Mesodermal cell (in vitro differentiated cells): Measurements from ENCODE around the gene USP35.

ENCODE experiments used
- H3K27ac ChIP-seq: 2 replicates; pipeline ENCODE4 v1.7.0; 2013; ENCODE audit warnings: mild to moderate bottlenecking, low read depth, low read length, moderate library complexity; ENCODE audit not compliant: severe bottlenecking
- H3K36me3 ChIP-seq: 2 replicates; pipeline ENCODE4 v1.7.1; 2013; ENCODE audit warnings: mild to moderate bottlenecking, low read length, moderate library complexity; ENCODE audit not compliant: control insufficient read depth, insufficient read depth
- H3K4me1 ChIP-seq: one replicate; pipeline ENCODE4 v1.7.1; 2013; ENCODE audit warnings: mild to moderate bottlenecking, low read length; ENCODE audit not compliant: insufficient read depth, control insufficient read depth, poor library complexity, severe bottlenecking
- H3K4me3 ChIP-seq: 2 replicates; pipeline ENCODE4 v1.7.0; 2013; ENCODE audit warnings: low read length, control low read depth, mild to moderate bottlenecking; ENCODE audit not compliant: insufficient read depth, poor library complexity, severe bottlenecking; ENCODE audit errors: extremely low read depth
- H3K9me3 ChIP-seq: 2 replicates; pipeline ENCODE4 v1.7.1; 2013; ENCODE audit warnings: mild to moderate bottlenecking, low read length, moderate library complexity; ENCODE audit not compliant: control insufficient read depth
- WGBS, 2 experiments: methylation state at CpG; one replicate each; pipeline ENCODE4 v1.1.5; 2013; ENCODE audit warnings: missing lambda C conversion rate in 2 of 2; ENCODE audit not compliant: insufficient coverage in 2 of 2; 5-methylcytosine and 5-hydroxymethylcytosine counted together

Gene USP35

GRCh38 chr11:78189851-78190250 is 1.1 kb downstream of the USP35 start:
- H3K36me3 ChIP-seq = peaks cover 5% of the 10 kb centered on the region
- H3K9me3 ChIP-seq = no peaks in the 10 kb centered on the region
- WGBS, 2 experiments = 72 to 76% methylated on average over 2 of the region's 3 CpGs
- H3K4me3 ChIP-seq = peak overlapping the region; percentile 87
- H3K4me1 ChIP-seq = peaks cover 23% of the 10 kb centered on the region
- no peak overlapping the region for H3K27ac ChIP-seq

GRCh38 chr11:78190374-78190773 is 1.7 kb downstream of the USP35 start:
- Histone ChIP-seq H3K4me3 (no peak overlapping the region), H3K4me1 (peaks cover 23% of the 10 kb centered on the region)
- 90 to 96% methylated on average over 3 of the region's 3 CpGs for WGBS, 2 experiments

GRCh38 chr11:78190871-78191538 is 2.3 kb downstream of the USP35 start:
- Histone ChIP-seq H3K27ac (no peak overlapping the region), H3K4me1 (peaks cover 17% of the 10 kb centered on the region), H3K36me3 (peaks cover 9% of the 10 kb centered on the region), H3K4me3 (no peak overlapping the region), H3K9me3 (no peaks in the 10 kb centered on the region)
- 94 to 96% methylated on average over 10 to 11 of the region's 14 CpGs for WGBS, 2 experiments

More at GRCh38 chr11:78190374-78190773, 1.7 kb downstream of the USP35 start:
- H3K27ac ChIP-seq = no peak overlapping the region
- no peaks in the 10 kb centered on the region for H3K9me3 ChIP-seq
- peaks cover 6% of the 10 kb centered on the region for H3K36me3 ChIP-seq

- peaks cover 12% of the 10 kb centered on the region for H3K36me3 ChIP-seq
- H3K27ac ChIP-seq = no peak overlapping the region
- H3K4me3 ChIP-seq = no peak overlapping the region
- no peaks in the 10 kb centered on the region for H3K9me3 ChIP-seq
- WGBS, 2 experiments = 92 to 96% methylated on average over 5 of the region's 6 CpGs
- peaks cover 10% of the 10 kb centered on the region for H3K4me1 ChIP-seq
These were observed 3.6 kb downstream of the USP35 start for GRCh38 chr11:78192223-78192719.

- Histone ChIP-seq H3K4me3 (no peak overlapping the region), H3K4me1 (peaks cover 10% of the 10 kb centered on the region), H3K27ac (no peak overlapping the region), H3K36me3 (peaks cover 17% of the 10 kb centered on the region), H3K9me3 (no peaks in the 10 kb centered on the region)
- WGBS, 2 experiments = 100% methylated on average over 1 of the region's 4 CpGs; no CpG with 5 or more reads in 1 of the 2 experiments
These were observed 4.2 kb downstream of the USP35 start for GRCh38 chr11:78192911-78193351.

- peaks cover 10% of the 10 kb centered on the region for H3K4me1 ChIP-seq
- H3K9me3 ChIP-seq = no peaks in the 10 kb centered on the region
- WGBS, 2 experiments = 85 to 96% methylated on average over 4 to 8 of the region's 8 CpGs
- no peak overlapping the region for H3K27ac ChIP-seq
- H3K4me3 ChIP-seq = no peak overlapping the region
- H3K36me3 ChIP-seq = peaks cover 26% of the 10 kb centered on the region
These were observed 5.1 kb downstream of the USP35 start for GRCh38 chr11:78193806-78194205.

- Histone ChIP-seq H3K4me3 (no peak overlapping the region), H3K36me3 (peaks cover 29% of the 10 kb centered on the region), H3K4me1 (peaks cover 7% of the 10 kb centered on the region), H3K27ac (no peak overlapping the region), H3K9me3 (no peaks in the 10 kb centered on the region)
- WGBS, 2 experiments = 94 to 97% methylated on average over 3 of the region's 3 CpGs
These were observed 5.8 kb downstream of the USP35 start for GRCh38 chr11:78194490-78194889.

GRCh38 chr11:78195917-78196560 is 7.3 kb downstream of the USP35 start:
- WGBS, 2 experiments = 96 to 97% methylated on average over 56 to 58 of the region's 60 CpGs
- H3K36me3 ChIP-seq = peaks cover 44% of the 10 kb centered on the region

GRCh38 chr11:78196661-78197091 is 8.0 kb downstream of the USP35 start:
- Histone ChIP-seq H3K36me3 (peaks cover 49% of the 10 kb centered on the region), H3K27ac (no peak overlapping the region)

More at GRCh38 chr11:78195917-78196560, 7.3 kb downstream of the USP35 start:
- no peaks in the 10 kb centered on the region for H3K4me1 ChIP-seq
- no peak overlapping the region for H3K27ac ChIP-seq
- no peak overlapping the region for H3K4me3 ChIP-seq
- H3K9me3 ChIP-seq = no peaks in the 10 kb centered on the region

GRCh38 chr11:78197816-78198215 is 9.1 kb downstream of the USP35 start:
- Histone ChIP-seq H3K4me3 (no peak overlapping the region), H3K36me3 (peaks cover 60% of the 10 kb centered on the region), H3K9me3 (no peaks in the 10 kb centered on the region), H3K27ac (no peak overlapping the region), H3K4me1 (peaks cover 8% of the 10 kb centered on the region)
- 89 to 97% methylated on average over 7 of the region's 8 CpGs for WGBS, 2 experiments

More at GRCh38 chr11:78196661-78197091, 8.0 kb downstream of the USP35 start:
- no peaks in the 10 kb centered on the region for H3K4me1 ChIP-seq
- WGBS, 2 experiments = 95 to 96% methylated on average over 35 to 40 of the region's 40 CpGs
- H3K9me3 ChIP-seq = no peaks in the 10 kb centered on the region
- no peak overlapping the region for H3K4me3 ChIP-seq
